Small intestine (tissue), 4 donors: Measurements from ENCODE around the gene OR52E6. TPM values are rescaled to one million over a fixed set of nuclear protein-coding genes. Genes with fewer than 3 reads are reported as not detected.

Experiments used
- polyA plus RNA-seq, 4 donors: library from polyadenylated mRNA; stranded (reverse) in 3 of 4; unstranded in 1 of 4; fragments of 200-250 nt in 3 of 4; fragments of 120-200 nt in 1 of 4; gene quantifications; one replicate each; pipeline versions ENCODE4 v1.2.1 to v1.2.3, GENCODE V29; 2013
- donor health status: healthy with polysubstance abuse.
- donor health status: Bipolar disorder and iron deficiency.
- donor health status: healthy.

OR52E6 gene
- polyA plus RNA-seq, 4 donors: not detected

Other genes with a start within 250 kb of the OR52E6 start
- 1 to 10 TPM in 2 of 4 donors, under 1 TPM in 1, not detected in 1; 0.54 to 3.0 (median 1.1) TPM for gene TRIM6, start 245.3 kb downstream of the OR52E6 start, polyA plus RNA-seq
- 10 to 100 TPM in 1 of 4 donors, 1 to 10 TPM in 3; 4.1 to 11.0 (median 7.5) TPM for gene TRIM34, start 216.9 kb downstream of the OR52E6 start, polyA plus RNA-seq
- gene TRIM5, start 156.8 kb downstream of the OR52E6 start, polyA plus RNA-seq: 10 to 100 TPM in 3 of 4 donors, 1 to 10 TPM in 1; 6.5 to 22.0 (median 11.5) TPM
- 10 to 100 TPM in 3 of 4 donors, 1 to 10 TPM in 1; 7.4 to 19.2 (median 10.9) TPM for gene TRIM22, start 152.1 kb downstream of the OR52E6 start, polyA plus RNA-seq
- gene OR56B1, start 105.4 kb downstream of the OR52E6 start, polyA plus RNA-seq: under 1 TPM in 1 of 4 donors, not detected in 3; 0.03 TPM
- gene OR52N4, start 87.7 kb downstream of the OR52E6 start, polyA plus RNA-seq: under 1 TPM in 1 of 4 donors, not detected in 3; 0.06 TPM
- not detected for gene OR52N5, start 58.5 kb downstream of the OR52E6 start, polyA plus RNA-seq
- gene OR52N1, start 50.6 kb downstream of the OR52E6 start, polyA plus RNA-seq: not detected
- under 1 TPM in 1 of 4 donors, not detected in 3; 0.12 TPM for gene OR52N2, start 33.0 kb downstream of the OR52E6 start, polyA plus RNA-seq
- gene OR52E8, start 15.8 kb upstream of the OR52E6 start, polyA plus RNA-seq: not detected
- gene OR52E4, start 38.7 kb upstream of the OR52E6 start, polyA plus RNA-seq: not detected
- not detected for gene OR52E5, start 51.3 kb upstream of the OR52E6 start, polyA plus RNA-seq
- gene OR56A3, start 100.4 kb upstream of the OR52E6 start, polyA plus RNA-seq: not detected
- gene OR56A5, start 126.6 kb upstream of the OR52E6 start, polyA plus RNA-seq: not detected
- gene OR52L1, start 145.1 kb upstream of the OR52E6 start, polyA plus RNA-seq: not detected
- under 1 TPM in 1 of 4 donors, not detected in 3; 0.01 TPM for gene OR56A4, start 165.0 kb upstream of the OR52E6 start, polyA plus RNA-seq
- gene OR56A1, start 188.9 kb upstream of the OR52E6 start, polyA plus RNA-seq: under 1 TPM in 1 of 4 donors, not detected in 3; under 0.01 TPM